CD14-positive monocyte (primary cell): ENCODE results near the gene FBXO48. TPM values are rescaled to one million over a fixed set of nuclear protein-coding genes. Genes with fewer than 3 reads are reported as not detected.

ENCODE experiments used
- DNase-seq, 3 donors: peaks; one replicate each; pipeline ENCODE4 v3.0.0-alpha.2; 2011 to 2022
- H2AFZ ChIP-seq: 2 replicates; pipeline ENCODE4 v1.6.0; 2012; ENCODE audit warnings: mild to moderate bottlenecking, low read depth, low read length, inconsistent platforms; ENCODE audit not compliant: insufficient read depth, poor library complexity, severe bottlenecking
- H3K27ac ChIP-seq, 2 donors: 1 replicate in 1 of 2; 2 replicates in 1 of 2; pipeline ENCODE4 v1.5.1; 2012 to 2013; ENCODE audit warnings: low read length in 2 of 2, control low read depth in 1 of 2, inconsistent platforms in 1 of 2, low read depth in 1 of 2, mild to moderate bottlenecking in 1 of 2
- H3K27me3 ChIP-seq, 2 donors: one replicate each; pipeline versions ENCODE4 v1.6.0 to v1.6.1; 2011 to 2013; ENCODE audit warnings: low read length in 2 of 2; ENCODE audit not compliant: control insufficient read depth in 2 of 2, insufficient read depth in 2 of 2
- H3K36me3 ChIP-seq, 2 donors: replicated peaks in 1 of 2; 1 replicate in 1 of 2; 2 replicates in 1 of 2; pipeline versions ENCODE4 v1.5.1 to v1.6.1; 2012 to 2013; ENCODE audit warnings: low read length in 2 of 2, control low read depth in 1 of 2, inconsistent platforms in 1 of 2, mild to moderate bottlenecking in 1 of 2; ENCODE audit not compliant: insufficient read depth in 2 of 2, control insufficient read depth in 1 of 2
- H3K4me1 ChIP-seq, 2 donors: 1 replicate in 1 of 2; 2 replicates in 1 of 2; pipeline versions ENCODE4 v1.5.1 to v1.6.1; 2012 to 2013; ENCODE audit warnings: low read length in 2 of 2, control low read depth in 1 of 2, inconsistent platforms in 1 of 2, mild to moderate bottlenecking in 1 of 2, moderate library complexity in 1 of 2; ENCODE audit not compliant: insufficient read depth in 2 of 2, control insufficient read depth in 1 of 2
- H3K4me2 ChIP-seq: replicated peaks from 2 replicates; pipeline ENCODE3; 2012; ENCODE audit warnings: low read length, moderate library complexity, mild to moderate bottlenecking; ENCODE audit not compliant: poor library complexity, severe bottlenecking; ENCODE audit errors: extremely low read depth
- H3K4me3 ChIP-seq, 3 experiments: fragments of 200-600 bp in 1 of 3; sonication (generic) in 1 of 3; replicated peaks in 1 of 3; 1 replicate in 2 of 3; 2 replicates in 1 of 3; pipeline ENCODE4 v1.5.1; 2011 to 2013; ENCODE audit warnings: low read length in 3 of 3, mild to moderate bottlenecking in 3 of 3, control low read depth in 2 of 3, low read depth in 2 of 3, inconsistent platforms in 1 of 3, moderate library complexity in 1 of 3
- H3K79me2 ChIP-seq: 2 replicates; pipeline ENCODE4 v1.6.0; 2012; ENCODE audit warnings: mild to moderate bottlenecking, control low read depth, inconsistent platforms, low read length, moderate library complexity; ENCODE audit not compliant: insufficient read depth
- H3K9ac ChIP-seq: 2 replicates; pipeline ENCODE4 v1.6.0; 2017; ENCODE audit warnings: low read length, mild to moderate bottlenecking; ENCODE audit not compliant: insufficient read depth, poor library complexity, severe bottlenecking
- H3K9me3 ChIP-seq, 2 donors: replicated peaks in 1 of 2; 1 replicate in 1 of 2; 2 replicates in 1 of 2; pipeline versions ENCODE4 v1.5.1 to v1.6.1; 2012 to 2013; ENCODE audit warnings: low read length in 2 of 2, control low read depth in 1 of 2; ENCODE audit not compliant: control insufficient read depth in 1 of 2, insufficient read depth in 1 of 2
- H4K20me1 ChIP-seq: 2 replicates; pipeline ENCODE4 v1.6.0; 2012; ENCODE audit warnings: mild to moderate bottlenecking, low read length, control low read depth, moderate library complexity; ENCODE audit not compliant: insufficient read depth
- H3K27ac Mint-ChIP-seq, 7 donors: one replicate each; pipeline ENCODE4 v1.8.0; 2020; ENCODE audit warnings: mild to moderate bottlenecking in 7 of 7, mixed read lengths in 7 of 7, moderate library complexity in 6 of 7, inconsistent platforms in 2 of 7
- H3K27me3 Mint-ChIP-seq, 3 donors: one replicate each; pipeline ENCODE4 v1.8.0; 2021 to 2022; ENCODE audit warnings: low read depth in 3 of 3, mild to moderate bottlenecking in 3 of 3, mixed read lengths in 3 of 3, moderate library complexity in 3 of 3, inconsistent platforms in 1 of 3
- H3K36me3 Mint-ChIP-seq, 2 donors: one replicate each; pipeline ENCODE4 v1.8.0; 2020; ENCODE audit warnings: mixed read lengths in 2 of 2, inconsistent platforms in 1 of 2, mild to moderate bottlenecking in 1 of 2
- H3K4me1 Mint-ChIP-seq: one replicate; pipeline ENCODE4 v1.8.0; 2020; ENCODE audit warnings: mild to moderate bottlenecking, mixed read lengths
- H3K4me3 Mint-ChIP-seq, 2 donors: one replicate each; pipeline ENCODE4 v1.8.0; 2020; ENCODE audit warnings: mild to moderate bottlenecking in 2 of 2, mixed read lengths in 2 of 2, moderate library complexity in 1 of 2
- H3K9me3 Mint-ChIP-seq, 7 donors: one replicate each; pipeline ENCODE4 v1.8.0; 2020 to 2022; ENCODE audit warnings: mixed read lengths in 7 of 7, mild to moderate bottlenecking in 6 of 7, moderate library complexity in 6 of 7, inconsistent platforms in 2 of 7
- CTCF ChIP-seq: fragments of 200-600 bp; IDR thresholded peaks from one replicate; pipeline ENCODE4 v1.8.0; 2022; ENCODE audit warnings: antibody characterized with exemption, mild to moderate bottlenecking
- WGBS: methylation state at CpG from one replicate; pipeline ENCODE4 v1.1.5; 2013; ENCODE audit warnings: missing lambda C conversion rate; ENCODE audit not compliant: insufficient coverage; 5-methylcytosine and 5-hydroxymethylcytosine counted together
- intact Hi-C, 2 donors: fragments of 100-400 bp; cut with micrococcal nuclease; formaldehyde crosslinking; loops; one replicate each; pipeline versions ENCODE4 v1.15.0 to v1.15.1; 2023
- polyA plus RNA-seq, 3 donors: library from polyadenylated mRNA; depleted of rRNA in 1 of 3; unstranded in 2 of 3; stranded (reverse) in 1 of 3; fragments of 300-500 nt in 2 of 3; fragments of >200 nt in 1 of 3; fragmentation: Illumina TruSeq in 2 of 3; gene quantifications; 1 replicate in 2 of 3; 2 replicates in 1 of 3; pipeline ENCODE4 v1.2.3, GENCODE V29; 2012 to 2021

FBXO48 gene
- polyA plus RNA-seq, 3 donors = 0.08 to 0.85 (median 0.31) TPM

DNA sequence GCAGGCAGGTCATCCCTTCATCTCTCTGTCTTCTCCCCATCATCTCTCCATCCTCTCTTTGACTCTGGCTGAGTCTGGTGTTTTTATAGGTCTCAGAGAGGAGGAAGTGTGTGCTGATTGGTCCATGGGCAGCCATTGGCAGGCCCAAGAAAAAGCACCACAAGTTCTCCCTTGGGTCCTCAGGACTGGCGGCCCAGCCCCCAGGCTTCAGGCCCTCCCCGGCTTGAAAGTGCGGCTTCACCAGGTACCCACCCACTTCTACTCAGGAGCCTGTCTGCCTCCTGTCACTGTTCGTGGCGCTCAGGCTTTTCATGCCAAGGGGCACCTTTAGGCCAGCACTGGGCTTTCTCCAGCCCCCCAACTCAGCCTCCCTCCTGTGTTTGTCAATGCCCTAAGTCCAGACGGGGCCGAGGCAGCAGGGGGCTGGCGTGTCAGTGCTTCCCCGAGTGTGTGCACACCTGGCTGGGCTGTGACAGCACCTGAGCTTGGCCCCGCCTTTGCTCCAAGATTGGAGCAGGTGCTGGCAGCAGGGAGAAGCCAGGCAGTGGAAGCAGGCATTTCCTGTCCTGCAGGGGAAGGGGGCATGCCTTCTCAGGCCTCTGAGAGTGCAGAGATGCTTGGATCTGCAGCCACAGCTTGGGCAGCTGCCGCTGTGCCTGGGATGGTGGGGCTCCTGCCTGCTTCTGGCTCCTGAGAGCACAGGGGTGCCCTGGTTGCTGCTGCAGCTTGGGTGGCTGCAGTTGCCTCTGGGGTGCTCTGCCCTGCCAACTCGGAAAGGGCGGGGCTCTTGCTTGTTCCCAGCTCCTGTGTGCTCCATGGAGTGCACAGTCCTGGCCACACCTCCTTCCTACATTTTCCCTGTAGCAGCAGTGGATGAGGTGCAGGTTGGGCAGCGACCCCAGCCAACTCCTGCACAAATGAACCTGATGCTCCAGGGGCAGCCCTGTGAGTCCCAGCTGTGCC is 34.1 kb downstream of the FBXO48 start:
- 86% methylated on average over 12 of the region's 14 CpGs for WGBS
- Mint-ChIP-seq H3K9me3 (peaks cover 0 to 6% (median 2%) of the 10 kb centered on the region in 7 donors), H3K4me3 (no peak overlapping the region), H3K4me1 (peaks cover 35% of the 10 kb centered on the region), H3K27me3 (peaks cover 0 to 6% (median 0%) of the 10 kb centered on the region in 3 donors), H3K36me3 (peaks cover 0 to 3% of the 10 kb centered on the region in 2 donors), H3K27ac (no peak overlapping the region)
- H4K20me1 ChIP-seq = no peaks in the 10 kb centered on the region
- H3K27me3 ChIP-seq = no peaks in the 10 kb centered on the region
- DNase-seq = no peak
- H3K27ac ChIP-seq = no peak overlapping the region
- H3K4me2 ChIP-seq = no peak overlapping the region
- H2AFZ ChIP-seq = no peak overlapping the region
- no peak overlapping the region for H3K4me3 ChIP-seq
- H3K4me1 ChIP-seq = peaks cover 24 to 28% of the 10 kb centered on the region in 2 donors
- peaks cover 0 to 5% of the 10 kb centered on the region in 2 donors for H3K9me3 ChIP-seq
- intact Hi-C loops = loop anchor here in 1 of 2 donors (10.0 kb wide), 1 partner anchor 238 kb away; no protein-coding TSS in a partner anchor
- H3K79me2 ChIP-seq = no peaks in the 10 kb centered on the region
- TF ChIP-seq CTCF = no peak
- H3K36me3 ChIP-seq = no peaks in the 10 kb centered on the region
- no peak overlapping the region for H3K9ac ChIP-seq

DNA sequence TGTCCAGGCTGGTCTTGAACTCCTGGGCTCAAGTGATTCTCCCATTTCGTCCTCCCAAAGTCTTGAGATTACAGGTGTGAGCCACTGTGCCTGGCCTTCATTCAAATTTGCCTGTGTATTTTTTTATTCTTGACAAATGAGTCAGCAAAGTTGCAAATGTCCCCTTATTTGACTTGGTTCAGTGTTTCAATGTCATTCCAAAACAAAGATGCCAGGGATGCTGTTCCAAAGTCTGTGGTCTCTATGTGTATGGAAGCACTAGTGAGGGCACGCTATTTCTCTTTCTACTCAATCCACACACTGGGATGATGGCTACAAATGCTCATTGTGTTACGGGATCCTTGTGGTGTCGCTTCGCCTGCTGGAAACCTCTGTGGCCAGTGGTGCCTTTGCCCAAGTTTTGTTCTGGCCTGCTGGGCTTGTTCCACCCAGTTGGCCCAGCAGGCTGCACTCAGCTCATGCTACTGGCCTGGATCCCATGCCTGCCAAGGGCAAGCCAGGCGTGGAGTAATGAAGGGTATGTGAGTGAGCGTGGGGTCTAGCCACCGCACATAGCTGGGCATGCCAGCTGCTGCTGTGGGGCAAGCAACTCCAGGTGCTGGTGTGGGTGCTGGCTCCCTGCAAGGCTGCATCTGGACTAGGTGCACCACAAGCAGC is 35.6 kb downstream of the FBXO48 start:
- H3K36me3 ChIP-seq = no peaks in the 10 kb centered on the region
- H4K20me1 ChIP-seq = no peaks in the 10 kb centered on the region
- no peaks in the 10 kb centered on the region for H3K27me3 ChIP-seq
- H3K4me1 ChIP-seq = peaks cover 36 to 41% of the 10 kb centered on the region in 2 donors
- no peak overlapping the region for H3K4me2 ChIP-seq
- no peak for TF ChIP-seq CTCF
- H3K9ac ChIP-seq = no peak overlapping the region
- no peak overlapping the region for H2AFZ ChIP-seq
- no peak overlapping the region for H3K27ac ChIP-seq
- Mint-ChIP-seq H3K27ac (no peak overlapping the region), H3K9me3 (peaks cover 0 to 6% (median 2%) of the 10 kb centered on the region in 7 donors), H3K27me3 (peaks cover 0 to 6% (median 0%) of the 10 kb centered on the region in 3 donors), H3K4me3 (no peak overlapping the region), H3K36me3 (peaks cover 0 to 3% of the 10 kb centered on the region in 2 donors), H3K4me1 (peaks cover 37% of the 10 kb centered on the region)
- DNase-seq = no peak
- no peaks in the 10 kb centered on the region for H3K79me2 ChIP-seq
- peaks cover 0 to 5% of the 10 kb centered on the region in 2 donors for H3K9me3 ChIP-seq
- intact Hi-C loops = loop anchor here in 1 of 2 donors (10.0 kb wide), 1 partner anchor 237 kb away; no protein-coding TSS in a partner anchor
- WGBS = 84% methylated on average over 7 of the region's 8 CpGs
- no peak overlapping the region for H3K4me3 ChIP-seq
